ENCODE results near the gene DNAJC2.

DNA sequence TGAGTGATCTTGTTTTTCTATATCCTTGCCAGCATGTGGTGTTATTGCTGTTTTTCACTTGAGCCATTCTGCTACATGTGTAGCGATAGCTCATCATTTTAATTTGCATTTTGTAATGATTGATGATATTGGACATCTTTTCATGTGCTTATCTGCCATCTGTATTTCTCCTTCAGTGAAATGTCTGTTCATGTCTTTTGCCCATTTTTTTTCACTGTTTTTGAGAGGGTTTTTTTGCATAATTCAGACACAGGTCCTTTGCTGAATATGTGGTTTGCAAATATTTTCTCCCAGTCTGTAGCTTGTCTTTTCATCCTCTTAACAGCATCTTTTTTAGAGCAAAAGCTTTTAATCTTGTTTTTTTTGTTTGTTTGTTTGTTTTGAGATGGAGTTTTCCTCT, 51.0 kb downstream of the DNAJC2 start:
- TF ChIP-seq, protein P1, sequence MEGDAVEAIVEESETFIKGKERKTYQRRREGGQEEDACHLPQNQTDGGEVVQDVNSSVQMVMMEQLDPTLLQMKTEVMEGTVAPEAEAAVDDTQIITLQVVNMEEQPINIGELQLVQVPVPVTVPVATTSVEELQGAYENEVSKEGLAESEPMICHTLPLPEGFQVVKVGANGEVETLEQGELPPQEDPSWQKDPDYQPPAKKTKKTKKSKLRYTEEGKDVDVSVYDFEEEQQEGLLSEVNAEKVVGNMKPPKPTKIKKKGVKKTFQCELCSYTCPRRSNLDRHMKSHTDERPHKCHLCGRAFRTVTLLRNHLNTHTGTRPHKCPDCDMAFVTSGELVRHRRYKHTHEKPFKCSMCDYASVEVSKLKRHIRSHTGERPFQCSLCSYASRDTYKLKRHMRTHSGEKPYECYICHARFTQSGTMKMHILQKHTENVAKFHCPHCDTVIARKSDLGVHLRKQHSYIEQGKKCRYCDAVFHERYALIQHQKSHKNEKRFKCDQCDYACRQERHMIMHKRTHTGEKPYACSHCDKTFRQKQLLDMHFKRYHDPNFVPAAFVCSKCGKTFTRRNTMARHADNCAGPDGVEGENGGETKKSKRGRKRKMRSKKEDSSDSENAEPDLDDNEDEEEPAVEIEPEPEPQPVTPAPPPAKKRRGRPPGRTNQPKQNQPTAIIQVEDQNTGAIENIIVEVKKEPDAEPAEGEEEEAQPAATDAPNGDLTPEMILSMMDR (IDR thresholded peaks at IDR 0.05; ENCODE audit: insufficient read depth, low read depth, low read length): no peak
- no peak for TF ChIP-seq EZH2 (IDR thresholded peaks at IDR 0.05; ENCODE audit: insufficient read depth, low read length)

Measured in astrocyte (in vitro differentiated cells and primary cell).